HL-60 (cell line): ENCODE results near the gene ICAM3.

ENCODE experiments used
- DNase-seq, 2 experiments: peaks; one replicate each; pipeline ENCODE4 v3.0.0-alpha.2; 2010 to 2020; ENCODE audit warnings: low read depth in 1 of 2, low spot score in 1 of 2
- H3K27ac ChIP-seq: fragments of 250-450 bp; sonication (Bioruptor Pico); replicated peaks from 2 replicates; pipeline ENCODE4 v1.5.1; 2020; ENCODE audit warnings: mild to moderate bottlenecking, moderate library complexity
- H3K27me3 ChIP-seq: fragments of 250-450 bp; sonication (Bioruptor Pico); 2 replicates; pipeline ENCODE4 v1.5.1; 2021; ENCODE audit warnings: mild to moderate bottlenecking, moderate library complexity; ENCODE audit not compliant: insufficient read depth, poor library complexity, severe bottlenecking
- H3K4me3 ChIP-seq: replicated peaks from 2 replicates; pipeline ENCODE4 v1.5.1; 2011; ENCODE audit warnings: mild to moderate bottlenecking, control low read depth, low read length; ENCODE audit not compliant: insufficient read depth
- GABPA ChIP-seq: IDR thresholded peaks from 2 replicates; pipeline ENCODE4 v1.6.1; 2012; ENCODE audit warnings: low read depth
- POLR2AphosphoS5 ChIP-seq: IDR thresholded peaks from 2 replicates; pipeline ENCODE4 v1.6.1; 2012; ENCODE audit warnings: low read depth
- REST ChIP-seq: IDR thresholded peaks from 2 replicates; pipeline ENCODE4 v1.6.1; 2012; ENCODE audit warnings: low read depth; ENCODE audit not compliant: insufficient replicate concordance
- SPI1 ChIP-seq: IDR thresholded peaks from 2 replicates; pipeline ENCODE4 v1.6.1; 2012; ENCODE audit warnings: low read depth, mild to moderate bottlenecking, borderline replicate concordance
- TF ChIP-seq, protein P1 (sequence below): IDR thresholded peaks from one replicate; pipeline ENCODE4 v1.5.1; 2011; ENCODE audit warnings: low read length, control low read depth, inconsistent platforms; ENCODE audit not compliant: insufficient read depth

Gene ICAM3

DNA sequence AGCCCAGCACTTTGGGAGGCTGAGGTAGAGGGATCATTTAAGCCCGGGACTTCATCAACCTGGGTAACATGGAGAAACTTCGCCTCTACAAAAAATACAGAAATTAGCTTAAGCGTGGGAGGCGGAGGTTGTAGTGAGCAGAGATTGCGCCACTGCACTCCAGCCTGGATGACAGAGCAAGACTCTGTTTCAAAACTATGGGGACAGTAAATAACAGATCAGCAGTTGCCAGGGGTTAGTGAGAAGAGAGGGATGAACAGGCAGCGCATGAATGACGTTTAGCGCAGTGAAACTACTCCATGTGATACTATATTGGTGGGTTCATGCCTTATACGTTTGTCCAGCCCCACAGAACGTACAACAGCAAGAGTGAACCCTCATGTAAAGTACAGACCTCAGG, 7.1 kb upstream of the ICAM3 start:
- TF ChIP-seq SPI1: no peak
- peak; percentile 76 for TF ChIP-seq POLR2AphosphoS5
- Histone ChIP-seq H3K4me3 (no peak overlapping the region), H3K27me3 (no peaks in the 10 kb centered on the region), H3K27ac (peak overlapping the region; percentile 83)
- DNase-seq: peak; percentile 70 to 92

GRCh38 chr19:10344780-10345179, 5.4 kb upstream of the ICAM3 start:
- DNase-seq: no peak
- H3K27ac ChIP-seq: no peak overlapping the region
- no peaks in the 10 kb centered on the region for H3K27me3 ChIP-seq
- no peak overlapping the region for H3K4me3 ChIP-seq
- TF ChIP-seq REST: no peak
- TF ChIP-seq, protein P1, sequence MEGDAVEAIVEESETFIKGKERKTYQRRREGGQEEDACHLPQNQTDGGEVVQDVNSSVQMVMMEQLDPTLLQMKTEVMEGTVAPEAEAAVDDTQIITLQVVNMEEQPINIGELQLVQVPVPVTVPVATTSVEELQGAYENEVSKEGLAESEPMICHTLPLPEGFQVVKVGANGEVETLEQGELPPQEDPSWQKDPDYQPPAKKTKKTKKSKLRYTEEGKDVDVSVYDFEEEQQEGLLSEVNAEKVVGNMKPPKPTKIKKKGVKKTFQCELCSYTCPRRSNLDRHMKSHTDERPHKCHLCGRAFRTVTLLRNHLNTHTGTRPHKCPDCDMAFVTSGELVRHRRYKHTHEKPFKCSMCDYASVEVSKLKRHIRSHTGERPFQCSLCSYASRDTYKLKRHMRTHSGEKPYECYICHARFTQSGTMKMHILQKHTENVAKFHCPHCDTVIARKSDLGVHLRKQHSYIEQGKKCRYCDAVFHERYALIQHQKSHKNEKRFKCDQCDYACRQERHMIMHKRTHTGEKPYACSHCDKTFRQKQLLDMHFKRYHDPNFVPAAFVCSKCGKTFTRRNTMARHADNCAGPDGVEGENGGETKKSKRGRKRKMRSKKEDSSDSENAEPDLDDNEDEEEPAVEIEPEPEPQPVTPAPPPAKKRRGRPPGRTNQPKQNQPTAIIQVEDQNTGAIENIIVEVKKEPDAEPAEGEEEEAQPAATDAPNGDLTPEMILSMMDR: no peak
- TF ChIP-seq GABPA: no peak
- no peak for TF ChIP-seq POLR2AphosphoS5
- no peak for TF ChIP-seq SPI1

DNA sequence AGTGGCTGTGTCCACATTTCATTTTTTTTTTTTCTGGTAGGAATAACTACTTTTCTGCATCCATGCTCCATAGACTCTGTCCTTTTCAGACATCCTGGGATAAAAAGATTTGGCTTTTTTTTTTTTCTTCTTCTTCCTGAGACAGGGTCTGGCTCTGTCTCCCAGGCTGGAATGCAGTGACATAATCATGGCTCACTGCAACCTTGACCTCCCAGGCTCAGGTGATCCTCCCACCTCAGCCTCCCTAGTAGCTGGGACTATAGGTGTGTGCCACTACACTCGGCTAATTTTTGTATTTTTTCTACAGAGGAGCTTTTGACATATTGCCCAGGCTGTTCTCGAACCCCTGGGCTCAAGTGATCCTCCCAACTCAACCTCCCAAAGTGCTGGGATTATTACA, 4.1 kb upstream of the ICAM3 start:
- H3K27ac ChIP-seq: no peak overlapping the region
- DNase-seq: no peak
- no peak overlapping the region for H3K4me3 ChIP-seq
- no peak for TF ChIP-seq REST
- no peak for TF ChIP-seq GABPA
- TF ChIP-seq, protein P1: no peak
- no peak for TF ChIP-seq SPI1
- no peak for TF ChIP-seq POLR2AphosphoS5
- H3K27me3 ChIP-seq: no peaks in the 10 kb centered on the region

DNA sequence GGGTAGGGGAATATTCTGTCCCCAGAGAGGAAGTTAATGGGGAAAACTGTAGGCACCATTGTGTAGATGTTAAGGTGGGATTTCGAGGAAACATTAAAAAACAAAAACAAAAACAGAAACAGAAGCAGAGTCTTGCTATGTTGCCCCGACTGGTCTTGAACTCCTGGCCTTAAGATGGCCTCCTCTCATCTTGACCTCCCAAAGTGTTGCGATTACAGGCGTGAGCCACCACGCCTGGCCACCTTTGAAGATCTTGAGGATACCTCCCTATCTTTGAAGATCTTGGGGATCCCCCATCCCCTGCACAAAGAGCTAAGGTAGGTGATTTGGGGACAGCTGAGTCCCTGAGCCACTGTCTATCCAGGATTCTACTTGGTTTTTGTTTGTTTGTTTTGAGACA, 553 bp upstream of the ICAM3 start:
- DNase-seq: no peak
- no peak overlapping the region for H3K4me3 ChIP-seq
- no peaks in the 10 kb centered on the region for H3K27me3 ChIP-seq
- TF ChIP-seq SPI1 (no peak), REST (no peak), POLR2AphosphoS5 (no peak), GABPA (no peak)
- TF ChIP-seq, protein P1: no peak
- peak overlapping the region; percentile 76 for H3K27ac ChIP-seq
